Effector CD8-positive, alpha-beta T cell (primary cell): ENCODE results near the gene CIITA.

Source experiments
- DNase-seq: peaks from one replicate; lab custom pipeline; 2025; lab: John Stamatoyannopoulos, UW

Gene CIITA

GRCh38 chr16:10982465-10983150, 105.6 kb downstream of the CIITA start:
- DNase-seq = no peak

DNA sequence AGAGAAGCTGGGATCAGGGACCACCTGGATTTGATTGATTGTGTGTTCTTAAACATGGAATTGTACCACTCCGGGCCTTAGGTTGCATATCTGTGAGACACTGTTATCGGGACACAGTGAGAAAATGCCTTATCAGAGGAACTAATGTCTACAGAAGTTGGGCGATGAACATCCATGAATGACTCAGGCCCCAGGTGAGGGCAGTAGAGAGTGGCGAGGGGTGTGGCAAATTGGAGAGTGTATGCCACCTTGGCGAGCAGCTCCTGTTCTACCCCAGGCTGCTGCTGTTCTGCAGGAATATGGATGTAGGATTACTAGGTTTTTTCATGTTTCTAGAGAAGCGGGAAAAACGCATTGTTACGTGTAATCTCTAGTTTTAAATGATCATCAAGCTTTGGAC, 106.2 kb downstream of the CIITA start:
- no peak for DNase-seq

DNA sequence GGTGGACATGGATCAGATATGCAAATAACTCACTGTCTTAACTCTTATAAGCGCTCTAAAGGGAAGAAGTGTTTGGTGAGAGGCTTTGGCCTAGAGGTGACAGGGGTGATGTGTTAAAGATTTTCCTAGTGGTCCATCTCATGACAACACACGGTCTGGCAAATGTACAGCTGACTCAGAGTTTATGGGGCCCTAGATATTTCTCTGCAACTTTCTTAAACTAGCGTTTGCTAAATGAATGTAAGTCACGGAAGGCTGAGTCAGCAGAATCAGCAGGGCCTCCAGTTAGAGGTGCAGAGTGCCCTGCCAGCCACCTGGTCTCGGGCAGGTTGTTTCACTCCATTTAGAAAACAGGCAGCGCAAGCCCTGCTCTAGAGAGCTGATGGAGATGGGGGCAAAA, 107.5 kb downstream of the CIITA start:
- DNase-seq = no peak
